Suprapubic skin (tissue), 4 donors: ENCODE data around the gene PDE9A.

Experiments used
- CTCF ChIP-seq, 2 donors: fragments of 200-600 bp in 1 of 2; fragments of 450-650 bp in 1 of 2; sonication (generic) in 1 of 2; IDR thresholded peaks; one replicate each; pipeline ENCODE4 v1.5.1; 2016 to 2019; ENCODE audit warnings: antibody characterized with exemption in 2 of 2, mild to moderate bottlenecking in 1 of 2, moderate library complexity in 1 of 2
- EP300 ChIP-seq: sonication (generic); formaldehyde crosslinking; IDR thresholded peaks from one replicate; pipeline ENCODE4 v1.6.1; 2017; ENCODE audit warnings: antibody characterized with exemption
- POLR2A ChIP-seq, 2 donors: fragments of 450-650 bp; IDR thresholded peaks; one replicate each; pipeline ENCODE4 v1.6.1; 2017; ENCODE audit warnings: antibody characterized with exemption in 2 of 2, mild to moderate bottlenecking in 2 of 2, moderate library complexity in 2 of 2
- POLR2AphosphoS5 ChIP-seq, 3 donors: sonication (generic); formaldehyde crosslinking; IDR thresholded peaks; one replicate each; pipeline ENCODE4 v1.6.1; 2017; ENCODE audit warnings: antibody characterized with exemption in 3 of 3

GRCh38 chr21:42706765-42707164 lies 53.3 kb downstream of the PDE9A start:
- TF ChIP-seq CTCF (IDR thresholded peaks at IDR 0.05): no peak
- no peak for TF ChIP-seq POLR2AphosphoS5 (IDR thresholded peaks at IDR 0.05)
- no peak for TF ChIP-seq POLR2A (IDR thresholded peaks at IDR 0.05)
- no peak for TF ChIP-seq EP300
